Pons (tissue), 1 donor: Measurements from ENCODE around the gene CCDC82.

Experiments used
- DNase-seq: peaks from one replicate; pipeline ENCODE4 v3.0.0-alpha.2; 2016; ENCODE audit warnings: low spot score

Gene CCDC82

DNA sequence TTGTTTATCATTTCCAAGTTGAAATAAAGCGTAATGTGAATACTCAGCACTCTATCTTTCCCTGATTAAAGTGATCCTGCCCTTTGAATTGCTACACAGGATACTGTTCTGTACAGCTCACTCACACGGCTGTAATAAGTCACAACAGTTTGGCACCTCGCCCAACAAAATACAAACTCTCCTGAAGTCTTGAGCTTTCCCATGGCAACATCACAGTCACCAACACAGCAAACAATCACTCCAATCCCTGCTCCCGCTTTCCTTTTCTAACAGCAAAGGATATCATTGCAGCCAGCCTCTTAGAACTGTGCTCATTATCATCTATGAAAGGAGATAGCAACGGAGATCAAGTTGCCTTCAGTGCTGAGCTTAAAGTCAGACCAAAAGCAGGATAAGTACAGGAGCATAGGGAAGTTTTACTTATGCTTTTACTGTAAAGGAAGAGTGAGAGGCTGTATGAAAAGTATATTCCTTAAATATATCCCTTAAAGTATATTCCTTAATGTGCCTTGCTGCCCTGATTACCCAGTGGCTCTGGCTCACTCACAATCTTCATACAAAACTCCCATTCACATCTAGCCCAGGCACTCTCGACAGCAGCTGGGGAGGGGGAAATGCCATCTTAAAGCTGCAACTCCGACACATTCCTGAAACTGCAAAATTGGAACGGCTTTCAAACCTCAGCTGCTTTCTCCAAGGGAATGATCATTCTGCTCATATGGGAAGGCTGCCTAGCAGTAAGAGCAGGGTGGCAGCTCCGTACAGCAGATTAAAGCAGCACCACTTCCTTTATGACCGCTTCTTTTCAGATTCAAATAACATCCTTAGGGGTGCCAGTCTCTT, 82.6 kb downstream of the CCDC82 start:
- peak; percentile 79 for DNase-seq

DNA sequence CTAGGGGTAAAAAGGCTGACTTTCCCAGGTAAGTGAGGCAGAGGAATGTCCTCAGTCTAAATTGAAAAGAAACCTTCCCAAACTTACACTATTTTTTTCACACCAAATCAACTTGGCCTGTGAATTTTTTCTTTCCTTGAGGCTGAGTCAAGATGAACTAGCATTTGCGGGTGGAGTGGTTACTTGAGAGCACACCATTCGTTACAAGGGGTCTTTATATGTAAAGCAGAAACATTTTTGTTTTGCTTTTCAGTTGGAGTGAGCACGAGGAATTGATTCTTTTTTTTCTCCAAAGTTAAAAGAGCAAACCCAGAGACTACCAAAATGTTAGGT, 83.1 kb downstream of the CCDC82 start:
- DNase-seq, result no peak

DNA sequence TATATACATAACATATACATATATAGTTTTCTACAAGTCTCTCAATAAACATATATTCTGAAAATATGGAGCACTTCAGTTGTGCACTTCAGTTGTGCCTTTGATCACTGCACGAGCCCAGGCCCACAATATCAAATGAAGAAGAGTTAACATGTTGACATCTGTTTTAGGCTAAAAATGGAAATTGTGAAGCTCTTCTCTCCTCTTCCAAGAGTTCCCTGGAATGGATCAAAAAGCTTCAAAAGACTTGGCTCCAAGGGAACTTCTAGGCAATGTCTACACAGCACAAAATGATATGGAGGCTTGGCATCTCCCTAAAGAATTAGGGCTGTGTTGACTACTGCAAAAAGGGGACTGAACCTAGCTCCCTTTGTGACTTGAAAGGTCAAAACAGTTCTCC, 83.6 kb downstream of the CCDC82 start:
- no peak for DNase-seq

DNA sequence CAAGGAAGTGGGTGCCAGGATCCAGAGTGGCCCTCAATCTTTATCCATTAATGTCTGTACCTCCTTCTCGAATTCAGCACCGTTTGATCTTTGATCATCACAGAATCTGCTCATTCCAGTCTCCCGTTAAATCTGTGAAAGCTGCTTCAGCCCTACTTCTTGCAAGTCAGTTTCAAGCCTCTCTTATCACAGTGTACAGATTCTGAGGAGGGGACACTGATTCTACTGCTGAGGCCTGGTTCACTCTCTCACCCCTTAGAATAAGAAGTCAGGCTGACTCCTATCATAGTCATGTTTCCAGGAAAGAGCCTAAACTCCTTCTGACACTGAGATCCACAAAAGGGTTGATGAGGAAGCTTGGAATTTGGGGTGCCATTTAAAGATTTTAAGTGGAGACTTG, 85.7 kb downstream of the CCDC82 start:
- DNase-seq, result no peak

DNA sequence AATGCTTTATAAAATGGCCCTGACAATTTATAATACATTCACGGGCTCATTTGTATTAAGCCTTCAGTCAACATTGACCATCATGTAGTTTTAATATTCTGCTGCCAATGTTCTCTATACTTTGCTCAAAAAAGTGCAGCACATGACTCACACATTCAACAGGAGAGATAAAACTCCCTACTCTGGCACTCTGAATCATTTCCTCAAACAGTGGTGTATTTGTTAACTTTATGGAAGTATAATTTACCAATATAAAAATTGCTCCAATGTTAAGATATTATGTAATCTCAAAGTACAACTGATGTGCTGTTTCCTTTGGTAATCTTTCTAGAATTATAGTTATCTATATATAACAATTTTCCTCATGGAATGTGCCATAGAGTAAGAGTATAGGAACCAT, 86.6 kb downstream of the CCDC82 start:
- DNase-seq, result no peak
